ENCODE results near the gene FBXW11.
"Not testable (repeated sequence)": the region's sequence is repeated elsewhere in the genome, so short reads cannot be mapped to it uniquely, and the experiment has no call there.

The FBXW11 gene

DNA sequence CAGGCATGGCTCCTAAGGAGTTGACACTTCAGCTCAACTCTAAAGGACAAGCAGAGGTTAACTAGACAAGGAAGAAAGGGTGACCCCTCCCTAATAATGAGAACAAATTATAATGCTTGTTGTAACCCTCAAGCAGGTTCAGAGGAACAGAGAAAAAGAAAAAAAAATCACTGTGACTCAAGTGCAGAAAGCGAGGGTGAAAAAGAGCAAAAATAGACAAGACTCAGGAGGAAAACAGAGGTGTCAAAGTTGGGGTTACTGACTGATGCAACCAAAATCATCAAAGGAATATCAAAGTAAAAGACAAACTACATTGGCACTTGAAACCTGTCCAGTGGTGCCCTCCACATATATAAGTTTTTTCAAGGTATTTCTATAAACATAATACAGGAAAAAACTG, 28.4 kb downstream of the FBXW11 start:
- no peak for DNase-seq (ENCODE audit: low read depth)
- H3K4me3 ChIP-seq (ENCODE audit: low read depth, low read length) = no peak overlapping the region
- TF ChIP-seq, protein P1, sequence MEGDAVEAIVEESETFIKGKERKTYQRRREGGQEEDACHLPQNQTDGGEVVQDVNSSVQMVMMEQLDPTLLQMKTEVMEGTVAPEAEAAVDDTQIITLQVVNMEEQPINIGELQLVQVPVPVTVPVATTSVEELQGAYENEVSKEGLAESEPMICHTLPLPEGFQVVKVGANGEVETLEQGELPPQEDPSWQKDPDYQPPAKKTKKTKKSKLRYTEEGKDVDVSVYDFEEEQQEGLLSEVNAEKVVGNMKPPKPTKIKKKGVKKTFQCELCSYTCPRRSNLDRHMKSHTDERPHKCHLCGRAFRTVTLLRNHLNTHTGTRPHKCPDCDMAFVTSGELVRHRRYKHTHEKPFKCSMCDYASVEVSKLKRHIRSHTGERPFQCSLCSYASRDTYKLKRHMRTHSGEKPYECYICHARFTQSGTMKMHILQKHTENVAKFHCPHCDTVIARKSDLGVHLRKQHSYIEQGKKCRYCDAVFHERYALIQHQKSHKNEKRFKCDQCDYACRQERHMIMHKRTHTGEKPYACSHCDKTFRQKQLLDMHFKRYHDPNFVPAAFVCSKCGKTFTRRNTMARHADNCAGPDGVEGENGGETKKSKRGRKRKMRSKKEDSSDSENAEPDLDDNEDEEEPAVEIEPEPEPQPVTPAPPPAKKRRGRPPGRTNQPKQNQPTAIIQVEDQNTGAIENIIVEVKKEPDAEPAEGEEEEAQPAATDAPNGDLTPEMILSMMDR (IDR thresholded peaks at IDR 0.05; ENCODE audit: control insufficient read depth, extremely low read depth, insufficient read depth) = no peak

DNA sequence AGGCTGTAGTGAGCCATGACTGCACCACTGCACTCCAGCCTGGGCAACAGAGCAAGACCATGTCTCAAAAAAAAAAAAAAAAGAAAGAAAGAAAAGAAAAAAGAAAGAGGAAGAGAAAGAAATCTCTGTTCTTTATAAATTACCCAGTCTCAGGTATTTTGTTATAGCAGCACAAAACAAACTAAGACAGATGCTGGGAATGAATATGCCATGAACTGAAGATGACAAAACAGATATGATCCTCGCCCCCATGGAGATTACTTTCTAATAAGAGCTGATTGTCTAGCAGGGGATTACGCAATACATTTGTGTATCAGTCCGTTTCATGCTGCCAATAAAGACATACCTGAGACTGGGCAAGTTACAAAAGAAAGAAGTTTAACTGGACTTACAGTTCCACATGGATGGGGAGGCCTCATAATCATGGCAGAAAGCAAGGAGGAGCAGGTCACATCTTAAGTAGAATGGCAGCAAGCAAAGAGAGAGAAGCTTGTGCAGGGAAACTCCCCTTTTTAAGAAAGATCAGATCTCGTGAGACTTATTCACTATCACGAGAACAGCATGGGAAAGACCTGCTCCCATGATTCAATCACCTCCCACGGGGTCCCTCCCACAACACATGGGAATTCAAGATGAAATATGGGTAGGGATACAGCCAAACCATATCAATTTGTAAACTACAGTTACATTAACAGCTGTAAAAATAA, 29.0 kb downstream of the FBXW11 start:
- not testable (repeated sequence) for DNase-seq (ENCODE audit: low read depth); H3K4me3 ChIP-seq (ENCODE audit: low read depth, low read length)

DNA sequence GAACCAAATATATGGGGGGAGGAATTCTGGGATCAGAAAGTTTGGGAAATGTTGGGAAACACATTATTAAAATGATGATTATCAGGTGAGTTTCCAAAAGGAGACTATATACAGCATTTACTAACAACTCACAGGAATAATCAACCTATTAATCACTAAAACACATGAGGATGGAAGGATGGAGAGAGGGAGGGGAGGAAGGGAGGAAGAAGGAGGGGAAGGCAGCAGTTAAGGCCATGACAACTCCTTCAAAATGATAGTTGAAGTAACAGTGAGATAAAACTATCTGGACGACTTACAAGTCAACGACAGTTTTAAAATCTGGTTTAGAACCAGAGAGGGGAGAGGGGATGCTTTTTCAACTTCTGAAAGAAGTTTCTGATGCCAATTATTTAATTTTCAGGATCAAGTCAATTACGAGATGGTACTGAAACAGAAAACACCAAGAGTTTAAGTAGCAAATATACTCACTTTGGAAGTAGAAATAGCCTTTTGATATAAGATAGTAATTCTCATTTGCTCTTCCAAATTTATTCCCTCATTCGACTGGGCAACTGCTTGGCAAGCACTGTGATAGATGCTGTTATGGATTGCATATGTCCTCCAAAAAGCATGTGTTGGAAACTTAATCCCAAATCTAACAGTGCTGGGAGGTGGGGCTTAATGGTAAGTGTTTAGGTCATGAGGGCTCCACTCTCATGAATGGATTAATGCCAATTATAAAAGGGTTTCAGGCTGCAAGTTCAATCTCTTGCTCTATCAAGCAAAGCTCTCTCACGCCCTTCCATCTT, 30.4 kb downstream of the FBXW11 start:
- H3K4me3 ChIP-seq (ENCODE audit: low read depth, low read length) = no peak overlapping the region
- TF ChIP-seq, protein P1 (IDR thresholded peaks at IDR 0.05; ENCODE audit: control insufficient read depth, extremely low read depth, insufficient read depth) = no peak
- DNase-seq (ENCODE audit: low read depth) = no peak

DNA sequence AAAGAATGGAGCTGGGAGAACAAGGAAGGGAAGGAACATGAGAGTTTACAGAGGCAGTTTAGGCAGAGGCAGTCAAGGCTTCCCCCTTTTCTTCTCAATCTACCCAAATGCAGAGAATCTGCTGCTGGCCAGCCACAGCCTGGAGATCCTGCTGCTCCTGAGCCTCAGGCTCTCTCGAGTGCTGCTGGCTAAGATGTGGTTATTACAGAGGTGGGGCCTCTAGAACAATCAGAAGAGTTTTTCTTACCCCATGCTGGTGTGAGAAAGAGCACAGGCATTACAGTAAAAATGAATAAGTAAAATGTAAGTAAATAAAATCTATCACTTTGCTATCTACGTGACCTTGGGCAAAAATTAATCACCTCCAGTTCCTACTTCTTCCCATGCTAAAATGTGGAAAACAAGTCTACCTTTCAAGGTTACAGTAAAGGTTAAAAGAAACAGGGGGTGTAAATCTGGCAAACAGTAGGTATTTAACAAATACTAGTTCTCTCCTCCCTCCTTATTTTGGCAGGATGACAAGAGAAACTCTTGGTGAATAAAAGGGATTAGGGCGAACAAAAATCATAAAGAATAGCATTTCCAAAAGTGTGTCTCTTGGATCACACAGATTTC, 31.1 kb downstream of the FBXW11 start:
- no peak for DNase-seq (ENCODE audit: low read depth)
- no peak overlapping the region for H3K4me3 ChIP-seq (ENCODE audit: low read depth, low read length)
- TF ChIP-seq, protein P1 (IDR thresholded peaks at IDR 0.05; ENCODE audit: control insufficient read depth, extremely low read depth, insufficient read depth) = no peak

DNA sequence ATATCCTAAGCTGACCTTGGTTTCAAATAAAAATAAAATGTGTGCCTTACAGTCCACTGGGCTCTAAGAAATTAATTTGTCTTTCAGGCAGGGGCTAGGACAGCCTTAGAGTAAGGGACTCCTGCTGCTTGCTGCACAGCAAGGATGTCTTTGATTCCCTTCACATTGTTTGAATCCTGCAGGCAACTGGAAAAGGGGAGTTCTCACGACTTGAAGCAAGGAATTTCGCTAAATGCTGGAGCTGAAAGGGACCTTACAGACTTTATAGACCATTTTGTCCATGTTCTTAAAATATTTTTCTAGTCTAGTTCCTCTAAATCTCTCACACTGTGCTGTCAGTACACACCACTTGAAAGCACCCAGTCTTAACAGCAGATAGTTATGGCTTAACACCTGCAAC, 35.6 kb downstream of the FBXW11 start:
- DNase-seq (ENCODE audit: low read depth) = no peak
- TF ChIP-seq, protein P1 (IDR thresholded peaks at IDR 0.05; ENCODE audit: control insufficient read depth, extremely low read depth, insufficient read depth) = no peak
- no peak overlapping the region for H3K4me3 ChIP-seq (ENCODE audit: low read depth, low read length)

DNA sequence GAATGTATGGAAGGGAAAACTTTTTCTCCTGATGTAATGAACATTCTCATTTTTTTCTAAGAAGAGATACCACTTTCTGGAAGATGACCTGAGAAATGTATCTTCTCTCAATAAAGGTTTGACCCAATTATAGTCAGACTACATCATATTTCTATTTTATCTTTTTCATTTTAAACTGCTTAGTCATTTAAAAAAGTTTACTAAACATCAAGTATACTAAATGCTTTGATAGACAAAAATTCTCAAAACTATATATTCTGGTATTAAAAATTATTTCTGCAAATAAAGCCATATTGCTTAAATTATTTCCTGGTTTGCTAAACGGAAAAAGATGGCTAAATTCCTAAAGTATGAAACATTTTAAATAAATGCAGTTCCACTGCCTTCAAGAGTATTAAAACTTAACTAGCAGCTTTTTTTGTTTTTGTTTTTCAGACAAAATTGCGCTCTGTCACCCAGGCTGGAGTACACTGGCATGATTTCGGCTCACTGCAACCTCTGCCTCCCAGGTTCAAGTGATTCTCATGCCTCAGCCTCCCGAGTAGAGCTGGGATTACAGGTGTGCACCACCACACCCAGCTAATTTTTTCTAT, 37.1 kb downstream of the FBXW11 start:
- TF ChIP-seq, protein P1 (IDR thresholded peaks at IDR 0.05; ENCODE audit: control insufficient read depth, extremely low read depth, insufficient read depth) = no peak
- DNase-seq (ENCODE audit: low read depth) = no peak
- H3K4me3 ChIP-seq (ENCODE audit: low read depth, low read length) = no peak overlapping the region

DNA sequence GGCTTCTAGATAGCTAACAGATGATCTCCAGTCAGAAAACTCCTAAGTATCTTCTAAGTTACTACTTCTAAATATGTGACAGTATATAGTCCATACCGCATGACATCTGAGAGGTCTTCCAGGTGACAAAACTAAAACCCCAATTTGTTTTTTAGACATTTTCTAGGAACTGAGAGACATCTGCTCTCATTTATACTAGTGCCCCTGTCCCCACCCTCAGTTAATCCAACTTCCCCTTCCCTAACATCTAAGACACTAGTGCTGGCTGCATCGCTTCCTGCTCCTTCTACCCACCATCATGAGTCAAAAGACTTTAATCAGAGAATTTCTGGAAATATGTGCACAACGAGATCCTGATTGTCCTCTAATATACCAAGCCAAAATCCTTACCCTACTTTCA, 37.9 kb downstream of the FBXW11 start:
- DNase-seq (ENCODE audit: low read depth) = no peak
- no peak overlapping the region for H3K4me3 ChIP-seq (ENCODE audit: low read depth, low read length)
- TF ChIP-seq, protein P1 (IDR thresholded peaks at IDR 0.05; ENCODE audit: control insufficient read depth, extremely low read depth, insufficient read depth) = no peak

Data from LNCaP clone FGC (cell line).